Left lobe of liver (tissue), 2 donors: ENCODE measurements around the gene SREK1. TPM values are rescaled to one million over a fixed set of nuclear protein-coding genes. Genes with fewer than 3 reads are reported as not detected.
A peak's percentile ranks its signal among the peaks of the same experiment; 100 is the strongest.

ENCODE experiments used
- ATAC-seq: fragments of 200-7000 bp; cut with Tn5 transposase; one replicate; pipeline ENCODE4 v1.9.1; 2020; ENCODE audit warnings: mild to moderate bottlenecking, moderate library complexity
- DNase-seq: peaks from one replicate; pipeline ENCODE4 v3.0.0-alpha.2; 2020; ENCODE audit warnings: low spot score
- total RNA-seq: library from RNA; stranded (reverse); gene quantifications from one replicate; pipeline ENCODE4 v1.2.1, GENCODE V29; 2021
- donor health status: DM: no; HTN: no; CAD: no; lungs with moderate emphysema.
- donor health status: DM: no; HTN: yes; CAD: no.

SREK1 gene
- total RNA-seq, 1 donor from 2014 or later: 24.2 TPM

- ATAC-seq (no peak), DNase-seq (no peak)
These were observed 20.1 kb downstream of the SREK1 start for GRCh38 chr5:66164044-66164790.

- ATAC-seq: no peak
- no peak for DNase-seq
These were observed 24.1 kb downstream of the SREK1 start for GRCh38 chr5:66168226-66168625.

- ATAC-seq (no peak), DNase-seq (no peak)
These were observed 25.4 kb downstream of the SREK1 start for GRCh38 chr5:66169534-66169933.

- ATAC-seq (no peak), DNase-seq (no peak)
These were observed 26.3 kb downstream of the SREK1 start for GRCh38 chr5:66170195-66170919.

- no peak for DNase-seq
- ATAC-seq: peak; percentile 70
These were observed 27.5 kb downstream of the SREK1 start for GRCh38 chr5:66171349-66172344.

- DNase-seq (no peak), ATAC-seq (no peak)
These were observed 30.2 kb downstream of the SREK1 start for GRCh38 chr5:66174338-66174737.

- DNase-seq: no peak
These were observed 34.7 kb downstream of the SREK1 start for GRCh38 chr5:66178799-66179198.

GRCh38 chr5:66179297-66180051, 35.4 kb downstream of the SREK1 start:
- ATAC-seq: no peak
- DNase-seq: no peak

More at GRCh38 chr5:66178799-66179198, 34.7 kb downstream of the SREK1 start:
- no peak for ATAC-seq

GRCh38 chr5:66180282-66181155, 36.4 kb downstream of the SREK1 start:
- DNase-seq (no peak), ATAC-seq (no peak)

- no peak for ATAC-seq
- no peak for DNase-seq
These were observed 42.0 kb downstream of the SREK1 start for GRCh38 chr5:66186108-66186507.

- no peak for ATAC-seq
- no peak for DNase-seq
These were observed 49.3 kb downstream of the SREK1 start for GRCh38 chr5:66193419-66193818.

GRCh38 chr5:66197764-66198405, 53.8 kb downstream of the SREK1 start:
- DNase-seq: no peak

GRCh38 chr5:66198837-66199236, 54.7 kb downstream of the SREK1 start:
- DNase-seq: no peak
- no peak for ATAC-seq

More at GRCh38 chr5:66197764-66198405, 53.8 kb downstream of the SREK1 start:
- no peak for ATAC-seq

GRCh38 chr5:66203531-66203930, 59.4 kb downstream of the SREK1 start:
- DNase-seq (no peak), ATAC-seq (no peak)

- DNase-seq (no peak), ATAC-seq (no peak)
These were observed 62.4 kb downstream of the SREK1 start for GRCh38 chr5:66206465-66206864.

GRCh38 chr5:66207800-66208561, 63.9 kb downstream of the SREK1 start:
- DNase-seq (no peak), ATAC-seq (no peak)

GRCh38 chr5:66209350-66209749, 65.2 kb downstream of the SREK1 start:
- peak; percentile 19 for ATAC-seq

GRCh38 chr5:66209794-66210193, 65.7 kb downstream of the SREK1 start:
- no peak for ATAC-seq
- DNase-seq: no peak

More at GRCh38 chr5:66209350-66209749, 65.2 kb downstream of the SREK1 start:
- DNase-seq: no peak
